Skeletal muscle satellite cell (primary cell): ENCODE results near the gene PLAC8L1.

ENCODE experiments used
- H3K27me3 ChIP-seq: 2 replicates; pipeline ENCODE4 v1.7.0; 2013; ENCODE audit warnings: low read length; ENCODE audit not compliant: control insufficient read depth, insufficient read depth
- H3K36me3 ChIP-seq: 2 replicates; pipeline ENCODE4 v1.7.0; 2013; ENCODE audit warnings: mild to moderate bottlenecking, control low read depth, low read length; ENCODE audit not compliant: insufficient read depth
- H3K4me1 ChIP-seq: 2 replicates; pipeline ENCODE4 v1.7.0; 2013; ENCODE audit warnings: low read length; ENCODE audit not compliant: control insufficient read depth, insufficient read depth
- H3K4me2 ChIP-seq: 2 replicates; pipeline ENCODE4 v1.7.0; 2013; ENCODE audit warnings: mild to moderate bottlenecking, low read length
- H3K4me3 ChIP-seq: 2 replicates; pipeline ENCODE4 v1.7.0; 2013; ENCODE audit warnings: low read length
- H3K9ac ChIP-seq: 2 replicates; pipeline ENCODE4 v1.7.0; 2013; ENCODE audit warnings: mild to moderate bottlenecking, low read depth, low read length, moderate library complexity
- H3K9me3 ChIP-seq: replicated peaks from 2 replicates; pipeline ENCODE4 v1.7.0; 2013; ENCODE audit warnings: mild to moderate bottlenecking, control low read depth, low read length

The PLAC8L1 gene

DNA sequence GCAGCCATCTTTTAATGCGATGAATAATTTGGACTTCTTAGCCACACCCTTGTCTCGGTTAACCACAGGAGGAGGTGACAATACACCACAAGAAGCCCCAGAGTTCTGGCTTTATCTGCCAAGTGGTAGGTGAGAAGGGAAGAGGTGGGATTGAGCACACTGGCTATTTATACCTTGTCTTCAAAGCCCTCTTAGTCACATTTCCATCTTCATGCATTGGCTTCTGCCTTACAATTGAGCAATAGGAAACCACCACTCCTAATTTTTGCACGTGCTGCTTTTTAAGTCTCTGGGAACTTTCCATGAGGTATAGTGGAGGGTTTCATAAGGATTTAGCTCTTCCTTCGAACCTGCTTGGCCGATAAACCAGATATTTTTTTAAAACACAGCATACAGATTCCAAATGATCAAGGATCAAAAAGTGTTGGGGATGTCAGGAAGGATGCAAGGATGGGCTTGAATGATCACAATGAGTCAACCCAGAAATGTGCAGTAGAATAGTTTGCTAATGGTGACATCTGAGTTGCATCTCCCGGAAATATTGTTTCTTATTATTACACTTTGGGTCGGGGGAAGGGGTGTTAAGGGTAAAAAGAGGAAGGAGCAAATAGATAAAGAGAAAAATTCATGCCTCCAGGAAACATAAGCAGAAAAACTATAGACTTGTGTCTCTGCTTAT is 25.5 kb downstream of the PLAC8L1 start:
- H3K4me2 ChIP-seq: no peak overlapping the region
- peaks cover 5% of the 10 kb centered on the region for H3K27me3 ChIP-seq
- H3K9ac ChIP-seq: no peak overlapping the region
- no peak overlapping the region for H3K4me3 ChIP-seq
- H3K9me3 ChIP-seq: no peaks in the 10 kb centered on the region
- peaks cover 6% of the 10 kb centered on the region for H3K4me1 ChIP-seq
- H3K36me3 ChIP-seq: no peaks in the 10 kb centered on the region

- Histone ChIP-seq H3K27me3 (peaks cover 5% of the 10 kb centered on the region), H3K9ac (no peak overlapping the region), H3K9me3 (no peaks in the 10 kb centered on the region), H3K4me3 (no peak overlapping the region), H3K36me3 (no peaks in the 10 kb centered on the region), H3K4me1 (peaks cover 6% of the 10 kb centered on the region), H3K4me2 (no peak overlapping the region)
Measured at GRCh38 chr5:146078566-146078965, 26.8 kb downstream of the PLAC8L1 start.

- Histone ChIP-seq H3K27me3 (peaks cover 5% of the 10 kb centered on the region), H3K4me2 (no peak overlapping the region), H3K4me3 (no peak overlapping the region), H3K36me3 (no peaks in the 10 kb centered on the region), H3K9ac (no peak overlapping the region), H3K4me1 (peaks cover 6% of the 10 kb centered on the region), H3K9me3 (no peaks in the 10 kb centered on the region)
Measured at GRCh38 chr5:146076455-146076854, 28.9 kb downstream of the PLAC8L1 start.

DNA sequence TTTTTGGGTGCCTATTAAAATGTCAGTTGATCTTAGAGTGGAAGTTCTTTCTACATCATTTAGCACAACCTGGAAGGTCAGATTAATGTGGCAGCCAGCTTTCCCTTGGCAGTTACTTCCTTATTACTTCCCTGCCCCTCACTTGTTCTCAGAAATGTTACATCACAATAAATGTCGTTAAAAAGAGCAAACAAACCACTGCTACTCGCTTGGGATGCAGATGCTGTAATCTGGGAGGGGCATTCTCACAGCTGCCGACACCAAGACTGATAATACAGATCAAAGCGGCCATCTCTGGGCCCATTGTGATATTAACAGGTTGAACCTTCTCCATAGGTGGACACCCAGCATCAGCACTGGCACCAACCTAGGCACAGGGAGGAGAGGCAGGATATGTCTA is 29.3 kb downstream of the PLAC8L1 start:
- Histone ChIP-seq H3K4me2 (no peak overlapping the region), H3K9me3 (no peaks in the 10 kb centered on the region), H3K27me3 (peaks cover 5% of the 10 kb centered on the region), H3K4me1 (peaks cover 6% of the 10 kb centered on the region), H3K36me3 (no peaks in the 10 kb centered on the region), H3K4me3 (no peak overlapping the region), H3K9ac (no peak overlapping the region)

DNA sequence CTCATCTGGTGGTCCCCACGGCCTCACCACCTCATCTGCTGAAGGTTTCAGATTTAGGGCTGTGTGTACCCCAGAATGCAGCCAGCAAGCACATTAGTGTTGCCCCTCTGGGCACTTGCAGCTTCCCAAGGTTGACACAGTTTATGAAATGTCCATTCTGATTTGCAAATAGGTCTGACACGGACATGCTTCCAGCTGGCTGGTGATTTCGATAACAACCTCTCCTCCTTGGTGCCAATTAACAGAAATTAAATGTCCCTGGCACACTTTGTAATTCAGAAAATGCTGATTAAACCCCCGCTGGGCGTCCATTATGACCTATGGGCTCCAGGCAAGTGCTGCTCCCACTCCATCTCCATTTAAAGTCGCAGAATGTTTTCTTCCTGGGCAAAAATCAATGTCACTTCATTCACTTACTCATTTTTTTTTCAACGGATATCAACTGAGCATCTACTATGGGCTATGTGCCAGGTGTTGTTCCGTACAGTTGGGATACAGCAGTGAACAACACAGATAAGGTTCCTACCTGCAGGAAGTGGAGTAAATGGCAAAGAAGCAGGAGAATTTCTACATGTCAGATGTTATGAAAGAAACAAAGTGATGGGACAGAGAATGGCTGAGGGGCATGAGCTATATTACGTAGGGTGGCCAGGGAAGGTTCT is 32.0 kb downstream of the PLAC8L1 start:
- H3K36me3 ChIP-seq: no peaks in the 10 kb centered on the region
- H3K4me1 ChIP-seq: no peaks in the 10 kb centered on the region
- H3K9ac ChIP-seq: no peak overlapping the region
- H3K9me3 ChIP-seq: no peaks in the 10 kb centered on the region
- no peak overlapping the region for H3K4me3 ChIP-seq
- H3K27me3 ChIP-seq: peaks cover 2% of the 10 kb centered on the region
- no peak overlapping the region for H3K4me2 ChIP-seq

DNA sequence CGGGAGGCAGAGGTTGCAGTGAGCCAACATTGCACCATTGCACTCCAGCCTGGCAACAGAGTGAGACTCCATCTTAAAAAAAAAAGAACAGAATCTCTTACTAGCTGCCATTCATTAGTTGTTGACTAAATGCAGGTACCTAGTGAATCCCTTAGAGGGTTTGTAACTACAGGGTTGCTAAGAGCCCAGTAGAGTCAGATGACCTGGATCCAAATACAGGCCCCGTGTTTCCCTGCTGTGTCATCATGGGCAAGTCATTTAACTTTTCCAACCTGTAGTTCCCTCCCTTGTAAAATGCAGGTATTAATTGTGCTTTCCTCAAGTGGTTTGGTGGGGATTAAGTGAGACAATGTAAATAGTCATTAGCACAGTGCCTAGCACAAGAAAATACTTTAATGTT is 32.8 kb downstream of the PLAC8L1 start:
- Histone ChIP-seq H3K36me3 (no peaks in the 10 kb centered on the region), H3K4me3 (no peak overlapping the region), H3K27me3 (no peaks in the 10 kb centered on the region), H3K4me2 (no peak overlapping the region), H3K9me3 (no peaks in the 10 kb centered on the region), H3K9ac (no peak overlapping the region), H3K4me1 (no peaks in the 10 kb centered on the region)

- H3K9me3 ChIP-seq: no peaks in the 10 kb centered on the region
Measured at GRCh38 chr5:146071171-146071570, 34.2 kb downstream of the PLAC8L1 start.

DNA sequence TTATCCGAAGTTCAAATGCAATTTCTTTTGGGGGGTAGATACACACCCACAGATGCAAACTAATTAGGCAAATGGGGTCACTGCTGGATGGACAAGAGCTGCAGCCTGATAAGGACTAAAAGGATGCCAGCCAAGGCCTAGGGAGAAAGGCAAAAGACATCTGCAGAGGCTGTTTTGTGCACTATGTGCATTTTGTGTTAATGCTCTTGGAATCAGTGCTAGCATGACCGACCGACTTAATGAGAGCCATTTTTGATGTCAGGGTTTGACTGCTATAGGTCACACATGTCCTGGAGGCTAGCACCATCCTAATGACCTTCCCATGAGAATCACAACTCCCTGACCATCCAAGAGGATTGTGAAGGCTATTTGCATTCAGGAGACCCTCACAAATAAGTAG is 34.6 kb downstream of the PLAC8L1 start:
- no peaks in the 10 kb centered on the region for H3K4me1 ChIP-seq
- H3K4me3 ChIP-seq: no peak overlapping the region
- no peaks in the 10 kb centered on the region for H3K27me3 ChIP-seq
- H3K9ac ChIP-seq: no peak overlapping the region
- H3K4me2 ChIP-seq: no peak overlapping the region
- H3K9me3 ChIP-seq: no peaks in the 10 kb centered on the region
- no peaks in the 10 kb centered on the region for H3K36me3 ChIP-seq

More at GRCh38 chr5:146071171-146071570, 34.2 kb downstream of the PLAC8L1 start:
- Histone ChIP-seq H3K4me1 (no peaks in the 10 kb centered on the region), H3K4me2 (no peak overlapping the region), H3K4me3 (no peak overlapping the region), H3K27me3 (no peaks in the 10 kb centered on the region), H3K9ac (no peak overlapping the region), H3K36me3 (no peaks in the 10 kb centered on the region)

GRCh38 chr5:146069780-146070099 is 35.6 kb downstream of the PLAC8L1 start:
- no peak overlapping the region for H3K4me2 ChIP-seq

DNA sequence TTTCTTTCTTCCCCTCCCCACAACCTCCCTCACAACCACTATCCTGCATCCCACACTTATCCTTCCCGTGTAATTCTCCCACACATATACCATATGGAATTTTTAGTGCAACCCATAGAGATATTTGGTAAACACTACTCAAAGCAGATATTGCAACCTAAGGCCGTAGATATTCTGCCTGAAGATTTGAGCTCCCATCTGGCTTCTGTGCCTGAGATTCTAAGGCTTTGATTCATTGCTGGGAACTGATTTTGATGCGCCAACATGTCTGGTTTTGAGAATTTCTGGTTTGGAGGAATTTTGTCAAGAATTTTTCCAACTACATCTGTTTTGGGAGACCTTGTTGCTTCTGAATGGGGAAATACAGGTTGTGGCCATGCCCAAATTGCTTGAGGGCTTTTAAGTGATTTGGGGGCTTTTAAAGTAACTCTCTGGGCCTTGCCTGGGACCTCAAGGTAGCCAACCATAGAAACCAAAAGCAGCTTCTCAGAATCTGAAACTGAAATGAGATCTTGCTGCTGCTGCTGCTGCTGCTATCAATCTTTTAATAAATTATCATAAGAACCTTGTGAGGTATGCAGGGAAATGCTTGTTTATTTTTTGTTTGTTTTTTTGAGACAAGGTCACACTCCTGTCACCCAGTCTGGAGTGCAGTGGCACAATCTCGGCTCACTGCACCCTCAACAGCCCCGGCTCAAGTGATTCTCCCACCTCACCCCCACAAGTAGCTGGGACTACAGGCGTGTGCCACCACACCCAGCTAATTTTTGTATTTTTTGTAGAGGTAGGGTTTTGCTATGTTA is 36.2 kb downstream of the PLAC8L1 start:
- no peak overlapping the region for H3K4me3 ChIP-seq
- no peak overlapping the region for H3K4me2 ChIP-seq
- no peaks in the 10 kb centered on the region for H3K9me3 ChIP-seq
- no peaks in the 10 kb centered on the region for H3K36me3 ChIP-seq
- no peaks in the 10 kb centered on the region for H3K4me1 ChIP-seq
- no peaks in the 10 kb centered on the region for H3K27me3 ChIP-seq
- no peak overlapping the region for H3K9ac ChIP-seq

More at GRCh38 chr5:146069780-146070099, 35.6 kb downstream of the PLAC8L1 start:
- Histone ChIP-seq H3K27me3 (no peaks in the 10 kb centered on the region), H3K9me3 (no peaks in the 10 kb centered on the region), H3K36me3 (no peaks in the 10 kb centered on the region), H3K9ac (no peak overlapping the region), H3K4me1 (no peaks in the 10 kb centered on the region), H3K4me3 (no peak overlapping the region)

DNA sequence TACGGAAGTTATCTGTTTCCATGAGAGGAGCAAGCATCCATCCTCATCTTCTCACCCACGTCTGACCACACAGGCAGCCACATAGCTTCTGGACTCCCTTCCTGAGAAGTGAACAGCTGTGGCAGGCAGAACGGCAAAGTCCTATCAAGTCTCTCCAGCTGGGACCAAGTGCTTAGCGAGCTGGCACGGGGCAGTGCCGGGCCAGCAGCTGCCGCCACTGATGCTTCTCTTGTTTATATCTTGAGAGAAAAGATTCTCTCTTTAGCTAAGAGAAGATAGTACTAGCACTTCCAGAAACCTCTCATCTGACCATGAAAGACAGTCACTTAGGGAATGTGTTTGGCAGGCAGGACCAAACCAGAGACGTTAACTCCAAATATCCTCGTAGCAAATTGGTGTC is 37.2 kb downstream of the PLAC8L1 start:
- Histone ChIP-seq H3K4me3 (no peak overlapping the region), H3K4me2 (no peak overlapping the region), H3K36me3 (no peaks in the 10 kb centered on the region), H3K27me3 (no peaks in the 10 kb centered on the region), H3K9me3 (no peaks in the 10 kb centered on the region), H3K4me1 (no peaks in the 10 kb centered on the region), H3K9ac (no peak overlapping the region)
